Measurements from ENCODE around the gene GJB1. TPM values are rescaled to one million over a fixed set of nuclear protein-coding genes. Genes with fewer than 3 reads are reported as not detected.

The GJB1 gene
- total RNA-seq, 1 donor from 2014 or later = not detected

DNA sequence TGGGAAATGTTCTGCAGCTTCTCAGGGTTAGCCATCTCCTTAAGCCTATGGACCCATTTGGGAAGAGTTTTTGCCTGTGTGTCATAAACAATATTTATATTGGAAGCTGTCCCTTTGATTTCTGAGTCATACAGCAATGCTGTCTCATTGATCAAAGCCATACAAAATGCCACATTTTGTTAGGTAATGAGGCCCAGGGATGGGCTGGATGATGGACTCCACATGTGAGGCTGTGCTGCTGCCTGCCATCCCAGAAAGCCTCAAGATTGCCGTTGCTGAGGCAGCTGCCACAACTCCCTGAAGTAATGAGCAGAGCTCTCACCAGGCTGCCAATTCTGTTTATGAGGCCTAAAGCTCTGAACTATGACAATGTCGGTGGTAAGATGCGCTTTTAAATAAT lies 12.2 kb upstream of the GJB1 start:
- TF ChIP-seq, protein P1, sequence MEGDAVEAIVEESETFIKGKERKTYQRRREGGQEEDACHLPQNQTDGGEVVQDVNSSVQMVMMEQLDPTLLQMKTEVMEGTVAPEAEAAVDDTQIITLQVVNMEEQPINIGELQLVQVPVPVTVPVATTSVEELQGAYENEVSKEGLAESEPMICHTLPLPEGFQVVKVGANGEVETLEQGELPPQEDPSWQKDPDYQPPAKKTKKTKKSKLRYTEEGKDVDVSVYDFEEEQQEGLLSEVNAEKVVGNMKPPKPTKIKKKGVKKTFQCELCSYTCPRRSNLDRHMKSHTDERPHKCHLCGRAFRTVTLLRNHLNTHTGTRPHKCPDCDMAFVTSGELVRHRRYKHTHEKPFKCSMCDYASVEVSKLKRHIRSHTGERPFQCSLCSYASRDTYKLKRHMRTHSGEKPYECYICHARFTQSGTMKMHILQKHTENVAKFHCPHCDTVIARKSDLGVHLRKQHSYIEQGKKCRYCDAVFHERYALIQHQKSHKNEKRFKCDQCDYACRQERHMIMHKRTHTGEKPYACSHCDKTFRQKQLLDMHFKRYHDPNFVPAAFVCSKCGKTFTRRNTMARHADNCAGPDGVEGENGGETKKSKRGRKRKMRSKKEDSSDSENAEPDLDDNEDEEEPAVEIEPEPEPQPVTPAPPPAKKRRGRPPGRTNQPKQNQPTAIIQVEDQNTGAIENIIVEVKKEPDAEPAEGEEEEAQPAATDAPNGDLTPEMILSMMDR (IDR thresholded peaks at IDR 0.05) = no peak
- H3K4me3 ChIP-seq = no peak overlapping the region
- H3K27me3 ChIP-seq = no peaks in the 10 kb centered on the region
- intact Hi-C loops (cut with DNase I) = no loop called here
- H3K27ac ChIP-seq = no peak overlapping the region
- no peaks in the 10 kb centered on the region for H3K9me3 ChIP-seq
- H3K4me1 ChIP-seq = no peaks in the 10 kb centered on the region
- no peaks in the 10 kb centered on the region for H3K36me3 ChIP-seq
- DNase-seq (ENCODE audit: low spot score in 2 of 2) = no peak

GRCh38 chrX:71212536-71212935 lies 10.5 kb upstream of the GJB1 start:
- Histone ChIP-seq H3K4me3 (no peak overlapping the region), H3K27ac (no peak overlapping the region), H3K4me1 (no peaks in the 10 kb centered on the region), H3K9me3 (no peaks in the 10 kb centered on the region), H3K27me3 (no peaks in the 10 kb centered on the region), H3K36me3 (no peaks in the 10 kb centered on the region)
- TF ChIP-seq, protein P1 (IDR thresholded peaks at IDR 0.05) = no peak
- no peak for DNase-seq (ENCODE audit: low spot score in 2 of 2)
- intact Hi-C loops (cut with DNase I) = no loop called here

- intact Hi-C loops (cut with DNase I) = no loop called here
- Histone ChIP-seq H3K36me3 (no peaks in the 10 kb centered on the region), H3K4me3 (no peak overlapping the region), H3K27ac (no peak overlapping the region), H3K27me3 (no peaks in the 10 kb centered on the region), H3K4me1 (no peaks in the 10 kb centered on the region), H3K9me3 (no peaks in the 10 kb centered on the region)
- TF ChIP-seq, protein P1 (IDR thresholded peaks at IDR 0.05) = no peak
- no peak for DNase-seq (ENCODE audit: low spot score in 2 of 2)
Measured at GRCh38 chrX:71214152-71214551, 8.9 kb upstream of the GJB1 start.

- DNase-seq (ENCODE audit: low spot score in 2 of 2) = no peak
- intact Hi-C loops (cut with DNase I) = no loop called here
- H3K4me3 ChIP-seq = no peak overlapping the region
- H3K36me3 ChIP-seq = no peaks in the 10 kb centered on the region
- TF ChIP-seq, protein P1 (IDR thresholded peaks at IDR 0.05) = no peak
- H3K27ac ChIP-seq = no peak overlapping the region
- no peaks in the 10 kb centered on the region for H3K9me3 ChIP-seq
- no peaks in the 10 kb centered on the region for H3K27me3 ChIP-seq
- no peaks in the 10 kb centered on the region for H3K4me1 ChIP-seq
Measured at GRCh38 chrX:71214604-71215337, 8.3 kb upstream of the GJB1 start.

DNA sequence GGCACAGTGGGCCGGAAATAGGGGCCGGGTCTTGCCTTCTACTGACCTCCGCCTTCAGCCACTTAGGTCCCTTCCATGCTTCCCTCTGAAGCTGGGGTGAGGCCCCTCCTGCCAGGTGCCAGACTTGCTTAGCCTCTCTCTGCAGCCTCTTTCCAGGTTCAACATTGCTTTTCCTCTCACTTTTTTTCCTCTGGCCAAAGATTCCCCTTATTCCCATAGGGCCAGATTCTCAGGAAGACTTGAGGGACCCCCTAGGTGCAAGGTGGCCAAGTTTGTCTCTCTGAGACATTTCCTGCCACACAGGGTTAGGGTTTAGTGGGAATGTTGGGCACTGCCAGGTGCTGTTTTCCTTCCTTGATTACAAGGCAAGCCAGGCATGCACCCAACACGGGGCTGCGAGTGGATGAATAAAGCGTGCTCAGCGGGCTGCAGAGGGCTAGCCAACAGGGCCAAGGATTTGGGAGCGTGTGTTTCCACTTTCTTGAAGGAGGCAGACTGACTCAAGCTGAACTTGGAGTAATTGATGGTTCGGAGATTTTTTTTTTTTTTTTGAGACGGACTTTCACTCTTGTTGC lies 7.6 kb upstream of the GJB1 start:
- TF ChIP-seq, protein P1 (IDR thresholded peaks at IDR 0.05) = no peak
- intact Hi-C loops (cut with DNase I) = no loop called here
- no peak for DNase-seq (ENCODE audit: low spot score in 2 of 2)
- Histone ChIP-seq H3K4me3 (no peak overlapping the region), H3K36me3 (no peaks in the 10 kb centered on the region), H3K4me1 (no peaks in the 10 kb centered on the region), H3K27ac (no peak overlapping the region), H3K27me3 (no peaks in the 10 kb centered on the region), H3K9me3 (no peaks in the 10 kb centered on the region)

Measured in ascending aorta (tissue), 2 donors.